GM18505 (cell line): Measurements from ENCODE around the gene BTBD19.
"Not testable (repeated sequence)": the region's sequence is repeated elsewhere in the genome, so short reads cannot be mapped to it uniquely, and the experiment has no call there.

Experiments
- ATAC-seq: cut with Tn5 transposase; IDR thresholded peaks from one replicate; pipeline ENCODE4 v1.9.1; 2021; ENCODE audit not compliant: unreplicated experiment
- POLR2A ChIP-seq: IDR thresholded peaks from 4 replicates; pipeline ENCODE4 v1.6.1; 2011; ENCODE audit warnings: borderline replicate concordance; ENCODE audit not compliant: insufficient read depth, insufficient read length; ENCODE audit errors: extremely low read depth

Gene BTBD19

GRCh38 chr1:44822981-44823451, 14.7 kb downstream of the BTBD19 start:
- no peak for TF ChIP-seq POLR2A
- no peak for ATAC-seq

GRCh38 chr1:44824392-44824791, 16.1 kb downstream of the BTBD19 start:
- ATAC-seq, result not testable (repeated sequence)

GRCh38 chr1:44826375-44827196, 18.3 kb downstream of the BTBD19 start:
- ATAC-seq, result no peak
- no peak for TF ChIP-seq POLR2A

GRCh38 chr1:44827197-44828002, 19.1 kb downstream of the BTBD19 start:
- no peak for TF ChIP-seq POLR2A
- ATAC-seq, result no peak

- ATAC-seq, result no peak
- TF ChIP-seq POLR2A, result no peak
Observed at GRCh38 chr1:44828003-44828651, 19.8 kb downstream of the BTBD19 start.

GRCh38 chr1:44828841-44829440, 20.6 kb downstream of the BTBD19 start:
- TF ChIP-seq POLR2A, result no peak
- no peak for ATAC-seq

GRCh38 chr1:44829506-44830384, 21.4 kb downstream of the BTBD19 start:
- ATAC-seq, result no peak
- TF ChIP-seq POLR2A, result no peak

GRCh38 chr1:44830900-44831304, 22.6 kb downstream of the BTBD19 start:
- no peak for TF ChIP-seq POLR2A
- ATAC-seq, result no peak

- ATAC-seq, result no peak
Observed at GRCh38 chr1:44831516-44831915, 23.2 kb downstream of the BTBD19 start.

GRCh38 chr1:44832056-44832705, 23.9 kb downstream of the BTBD19 start:
- no peak for TF ChIP-seq POLR2A
- no peak for ATAC-seq

More at GRCh38 chr1:44831516-44831915, 23.2 kb downstream of the BTBD19 start:
- no peak for TF ChIP-seq POLR2A

GRCh38 chr1:44834328-44834727, 26.0 kb downstream of the BTBD19 start:
- no peak for ATAC-seq
- no peak for TF ChIP-seq POLR2A
